Right lobe of liver (tissue), 4 donors: ENCODE data around the gene TSPAN14.

Experiments
- CTCF ChIP-seq, 4 donors: fragments of 200-600 bp in 3 of 4; fragments of 450-650 bp in 1 of 4; IDR thresholded peaks; one replicate each; pipeline versions ENCODE4 v1.5.1 to v1.8.0; 2016 to 2022; ENCODE audit warnings: antibody characterized with exemption in 4 of 4, mild to moderate bottlenecking in 2 of 4
- POLR2A ChIP-seq: fragments of 450-650 bp; IDR thresholded peaks from one replicate; pipeline ENCODE4 v1.6.1; 2017; ENCODE audit warnings: antibody characterized with exemption, mild to moderate bottlenecking
- donor health status: DM: no; HTN: no; CAD: no.
- donor health status: DM: no; HTN: no; CAD: no.
- donor health status: DM: no; HTN: yes; CAD: no.

GRCh38 chr10:80484676-80485075, 30.6 kb downstream of the TSPAN14 start:
- TF ChIP-seq POLR2A (no peak), CTCF (IDR thresholded peaks at IDR 0.05) (no peak)
